Stimulated activated naive CD4-positive, alpha-beta T cell (primary cell): ENCODE measurements around the gene BRPF3.

Experiments used
- DNase-seq, 6 experiments: peaks; one replicate each; lab custom pipeline; 2025; lab: John Stamatoyannopoulos, UW

The BRPF3 gene

GRCh38 chr6:36229223-36229622, 32.7 kb downstream of the BRPF3 start:
- no peak for DNase-seq

- no peak for DNase-seq
Measured at GRCh38 chr6:36230371-36230770, 33.8 kb downstream of the BRPF3 start.

- DNase-seq, result no peak
Measured at GRCh38 chr6:36232172-36232571, 35.6 kb downstream of the BRPF3 start.

GRCh38 chr6:36235309-36235708, 38.8 kb downstream of the BRPF3 start:
- no peak for DNase-seq

GRCh38 chr6:36235862-36236261, 39.3 kb downstream of the BRPF3 start:
- DNase-seq, result no peak

- DNase-seq, result no peak
Measured at GRCh38 chr6:36239774-36240173, 43.2 kb downstream of the BRPF3 start.

- no peak for DNase-seq
Measured at GRCh38 chr6:36241728-36242127, 45.2 kb downstream of the BRPF3 start.

- DNase-seq, result no peak
Measured at GRCh38 chr6:36242161-36242560, 45.6 kb downstream of the BRPF3 start.

- no peak for DNase-seq
Measured at GRCh38 chr6:36242626-36243025, 46.1 kb downstream of the BRPF3 start.

GRCh38 chr6:36243562-36244212, 47.1 kb downstream of the BRPF3 start:
- DNase-seq, result no peak

- no peak for DNase-seq
Measured at GRCh38 chr6:36244641-36245280, 48.2 kb downstream of the BRPF3 start.

- DNase-seq, result no peak
Measured at GRCh38 chr6:36245572-36246061, 49.1 kb downstream of the BRPF3 start.

- DNase-seq, result no peak
Measured at GRCh38 chr6:36246506-36247268, 50.1 kb downstream of the BRPF3 start.

GRCh38 chr6:36247693-36248092, 51.1 kb downstream of the BRPF3 start:
- no peak for DNase-seq

- no peak for DNase-seq
Measured at GRCh38 chr6:36248980-36249379, 52.4 kb downstream of the BRPF3 start.

GRCh38 chr6:36249536-36249935, 53.0 kb downstream of the BRPF3 start:
- DNase-seq, result no peak

GRCh38 chr6:36252005-36252404, 55.5 kb downstream of the BRPF3 start:
- DNase-seq, result no peak

- DNase-seq, result no peak
Measured at GRCh38 chr6:36263390-36264000, 67.0 kb downstream of the BRPF3 start.

- no peak for DNase-seq
Measured at GRCh38 chr6:36265744-36266143, 69.2 kb downstream of the BRPF3 start.

GRCh38 chr6:36266913-36267644, 70.5 kb downstream of the BRPF3 start:
- no peak for DNase-seq

GRCh38 chr6:36267731-36268477, 71.4 kb downstream of the BRPF3 start:
- DNase-seq, result no peak
